H9 (cell line): ENCODE results near the gene API5. TPM values are rescaled to one million over a fixed set of nuclear protein-coding genes. Genes with fewer than 3 reads are reported as not detected.

Experiments used
- DNase-seq: peaks from one replicate; pipeline ENCODE4 v3.0.0-alpha.2; 2017
- H2AFZ ChIP-seq: one replicate; pipeline ENCODE4 v1.6.1; 2013; ENCODE audit warnings: mild to moderate bottlenecking, low read length, control low read depth, moderate library complexity
- H2AK5ac ChIP-seq: 2 replicates; pipeline ENCODE4 v1.6.1; 2013; ENCODE audit warnings: low read length, control low read depth, mixed read lengths; ENCODE audit not compliant: insufficient read length
- H2BK120ac ChIP-seq: one replicate; pipeline ENCODE4 v1.6.1; 2013; ENCODE audit warnings: low read depth, mild to moderate bottlenecking, low read length, control low read depth, inconsistent platforms; ENCODE audit not compliant: poor library complexity, severe bottlenecking
- H2BK12ac ChIP-seq: 2 replicates; pipeline ENCODE4 v1.6.1; 2013; ENCODE audit warnings: low read length, control low read depth, mixed read lengths, low read depth; ENCODE audit not compliant: insufficient read length
- H2BK15ac ChIP-seq: 2 replicates; pipeline ENCODE4 v1.6.1; 2013; ENCODE audit warnings: low read depth, low read length, control low read depth
- H2BK20ac ChIP-seq: one replicate; pipeline ENCODE4 v1.6.1; 2013; ENCODE audit warnings: low read depth, mild to moderate bottlenecking, low read length, control low read depth, inconsistent platforms; ENCODE audit not compliant: poor library complexity, severe bottlenecking
- H2BK5ac ChIP-seq: 2 replicates; pipeline ENCODE4 v1.6.1; 2013; ENCODE audit warnings: low read length, control low read depth, mixed read lengths; ENCODE audit not compliant: insufficient read length
- H3K14ac ChIP-seq: 2 replicates; pipeline ENCODE4 v1.6.1; 2013; ENCODE audit warnings: low read length, control low read depth; ENCODE audit not compliant: insufficient read depth
- H3K18ac ChIP-seq: 2 replicates; pipeline ENCODE4 v1.6.1; 2013; ENCODE audit warnings: low read depth, mild to moderate bottlenecking, mixed read lengths, low read length, control low read depth; ENCODE audit not compliant: insufficient read length
- H3K23ac ChIP-seq: 2 replicates; pipeline ENCODE4 v1.6.1; 2013; ENCODE audit warnings: low read length, control low read depth, mixed read lengths, low read depth; ENCODE audit not compliant: insufficient read length
- H3K23me2 ChIP-seq: 2 replicates; pipeline ENCODE4 v1.6.1; 2013; ENCODE audit warnings: low read depth, mild to moderate bottlenecking, mixed read lengths, low read length, control low read depth; ENCODE audit not compliant: insufficient read length, poor library complexity, severe bottlenecking
- H3K27ac ChIP-seq: 2 replicates; pipeline ENCODE4 v1.5.1; 2013; ENCODE audit warnings: low read length, control low read depth, mixed read lengths, low read depth; ENCODE audit not compliant: insufficient read length
- H3K27me3 ChIP-seq: 2 replicates; pipeline ENCODE4 v1.6.1; 2013; ENCODE audit warnings: low read length, control low read depth, inconsistent platforms; ENCODE audit not compliant: insufficient read depth
- H3K4ac ChIP-seq: 2 replicates; pipeline ENCODE4 v1.6.1; 2013; ENCODE audit warnings: low read depth, mild to moderate bottlenecking, control low read depth, inconsistent platforms, low read length, moderate library complexity
- H3K4me1 ChIP-seq: 2 replicates; pipeline ENCODE4 v1.6.1; 2013; ENCODE audit warnings: low read length, control low read depth, inconsistent platforms; ENCODE audit not compliant: insufficient read depth
- H3K4me2 ChIP-seq: 2 replicates; pipeline ENCODE4 v1.6.1; 2013; ENCODE audit warnings: low read length, control low read depth, mixed read lengths; ENCODE audit not compliant: insufficient read length, insufficient read depth
- H3K56ac ChIP-seq: 2 replicates; pipeline ENCODE4 v1.6.1; 2013; ENCODE audit warnings: low read depth, mild to moderate bottlenecking, mixed read lengths, low read length, control low read depth; ENCODE audit not compliant: insufficient read length
- H3K79me1 ChIP-seq: 2 replicates; pipeline ENCODE4 v1.6.1; 2013; ENCODE audit warnings: low read depth, mild to moderate bottlenecking, moderate library complexity, low read length, control low read depth, inconsistent platforms; ENCODE audit not compliant: insufficient read depth, poor library complexity, severe bottlenecking
- H3K79me2 ChIP-seq: 2 replicates; pipeline ENCODE4 v1.6.1; 2013; ENCODE audit warnings: low read length, control low read depth, inconsistent platforms; ENCODE audit not compliant: insufficient read depth
- H3K9ac ChIP-seq: 2 replicates; pipeline ENCODE4 v1.6.1; 2013; ENCODE audit warnings: low read length, control low read depth, mixed read lengths; ENCODE audit not compliant: insufficient read length; ENCODE audit errors: extremely low read depth
- H3K9me3 ChIP-seq: one replicate; pipeline ENCODE4 v1.6.1; 2013; ENCODE audit warnings: low read depth, low read length, inconsistent platforms; ENCODE audit not compliant: control insufficient read depth
- H3T11ph ChIP-seq: one replicate; pipeline ENCODE4 v1.6.1; 2013; ENCODE audit warnings: mild to moderate bottlenecking, low read length, control low read depth, inconsistent platforms
- H4K20me1 ChIP-seq: one replicate; pipeline ENCODE4 v1.6.1; 2013; ENCODE audit not compliant: control insufficient read depth, insufficient read length, insufficient read depth
- H4K5ac ChIP-seq: 2 replicates; pipeline ENCODE4 v1.6.1; 2013; ENCODE audit warnings: low read depth, mild to moderate bottlenecking, mixed read lengths, low read length, control low read depth; ENCODE audit not compliant: insufficient read length
- H4K8ac ChIP-seq: replicated peaks from 2 replicates; pipeline ENCODE4 v1.6.1; 2013; ENCODE audit warnings: low read length, control low read depth, mixed read lengths, low read depth; ENCODE audit not compliant: insufficient read length
- H4K91ac ChIP-seq: 2 replicates; pipeline ENCODE4 v1.6.1; 2013; ENCODE audit warnings: low read depth, mild to moderate bottlenecking, moderate library complexity, mixed read lengths, low read length, control low read depth; ENCODE audit not compliant: insufficient read length
- H3K27ac Mint-ChIP-seq, 3 experiments: 2 replicates in 2 of 3; 3 replicates in 1 of 3; pipeline ENCODE4 v1.8.0; 2020 to 2021; ENCODE audit warnings: mixed read lengths in 3 of 3, mild to moderate bottlenecking in 1 of 3, moderate library complexity in 1 of 3
- H3K27me3 Mint-ChIP-seq: 2 replicates; pipeline ENCODE4 v1.8.0; 2021; ENCODE audit warnings: low read depth, mild to moderate bottlenecking, moderate library complexity, mixed read lengths
- H3K36me3 Mint-ChIP-seq, 3 experiments: 2 replicates in 2 of 3; 3 replicates in 1 of 3; pipeline ENCODE4 v1.8.0; 2020 to 2021; ENCODE audit warnings: low read depth in 3 of 3, mixed read lengths in 3 of 3; ENCODE audit not compliant: insufficient read depth in 1 of 3
- H3K4me1 Mint-ChIP-seq, 2 experiments: 2 replicates each; pipeline ENCODE4 v1.8.0; 2020; ENCODE audit warnings: mixed read lengths in 2 of 2
- H3K4me3 Mint-ChIP-seq, 2 experiments: 2 replicates in 1 of 2; 3 replicates in 1 of 2; pipeline ENCODE4 v1.8.0; 2020 to 2021; ENCODE audit warnings: mild to moderate bottlenecking in 2 of 2, mixed read lengths in 2 of 2, moderate library complexity in 1 of 2
- H3K9me3 Mint-ChIP-seq, 2 experiments: 2 replicates in 1 of 2; 3 replicates in 1 of 2; pipeline ENCODE4 v1.8.0; 2020; ENCODE audit warnings: mild to moderate bottlenecking in 2 of 2, mixed read lengths in 2 of 2, moderate library complexity in 1 of 2
- WGBS: extraction: QIAGEN DNeasy Blood & Tissue Kit; methylation state at CpG from one replicate; pipeline ENCODE4 v1.1.7; 2013; ENCODE audit warnings: missing lambda C conversion rate, low lambda C conversion rate, mixed read lengths; ENCODE audit not compliant: insufficient read length; ENCODE audit errors: extremely low coverage; 5-methylcytosine and 5-hydroxymethylcytosine counted together
- total RNA-seq: library from RNA; stranded (reverse); gene quantifications from 2 replicates; pipeline ENCODE4 v1.2.1, GENCODE V29; 2021
- TF ChIP-seq, protein P1 (sequence below): fragments of 200-600 bp; sonication (generic); conservative IDR thresholded peaks from 3 replicates; pipeline ENCODE4 v1.8.0; 2021; ENCODE audit warnings: antibody characterized with exemption, mild to moderate bottlenecking

The API5 gene
- total RNA-seq, 1 experiment from 2014 or later = 147 TPM

DNA sequence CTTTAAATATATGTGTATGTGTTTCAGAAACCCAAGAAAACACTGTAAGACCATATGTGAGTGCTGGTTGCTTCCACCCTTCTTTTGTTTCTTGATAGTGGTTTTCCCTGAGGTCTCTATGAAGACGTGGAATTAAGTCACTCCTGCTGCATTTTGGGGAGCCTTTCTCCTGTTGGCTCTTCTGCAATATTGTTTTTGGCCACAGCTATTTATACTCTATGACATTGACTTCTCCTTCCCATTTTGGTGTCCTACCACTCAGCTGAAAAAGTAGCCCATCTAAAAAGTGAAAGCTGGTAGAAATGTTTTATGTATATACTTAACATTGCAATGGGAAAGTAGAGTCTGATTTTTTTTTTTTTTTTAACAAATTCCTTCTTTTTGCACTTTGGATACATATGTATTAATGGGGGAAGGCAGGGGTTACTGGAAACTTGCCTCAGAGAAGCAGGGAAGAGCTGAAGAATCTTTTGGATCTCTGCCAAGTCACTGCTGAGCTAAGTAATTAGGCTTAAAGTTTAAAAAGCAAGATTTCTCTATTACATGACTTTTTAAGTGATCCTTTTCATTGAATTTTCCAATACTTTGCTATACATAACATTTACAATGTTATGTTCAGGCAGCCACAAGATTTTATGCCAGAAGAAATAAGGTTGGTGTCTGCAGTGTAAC lies 48.7 kb downstream of the API5 start:
- H3K4me1 Mint-ChIP-seq = peaks cover 25 to 26% of the 10 kb centered on the region in 2 experiments
- Histone ChIP-seq H3K14ac (no peak overlapping the region), H3K4ac (no peak overlapping the region), H3K4me2 (peak overlapping the region; percentile 88), H3K23me2 (peaks cover 4% of the 10 kb centered on the region), H2BK20ac (no peak overlapping the region), H2BK12ac (no peak overlapping the region), H3K4me1 (peaks cover 4% of the 10 kb centered on the region), H4K8ac (no peak overlapping the region), H4K91ac (no peak overlapping the region), H4K5ac (no peak overlapping the region), H3K27ac (no peak overlapping the region), H3K9me3 (no peaks in the 10 kb centered on the region), H3K27me3 (no peaks in the 10 kb centered on the region), H2AFZ (no peak overlapping the region), H2BK15ac (no peak overlapping the region), H3K9ac (no peak overlapping the region), H2AK5ac (no peak overlapping the region), H2BK5ac (no peak overlapping the region), H3K79me2 (peaks cover 36% of the 10 kb centered on the region; the same call in 1 of the 2 replicates), H3K79me1 (no peaks in the 10 kb centered on the region), H3K56ac (no peak overlapping the region), H3T11ph (no peak overlapping the region), H3K18ac (no peak overlapping the region), H2BK120ac (no peak overlapping the region), H4K20me1 (no peaks in the 10 kb centered on the region), H3K23ac (no peak overlapping the region)
- WGBS = no CpG with 5 or more reads among the region's 1 CpG
- peak overlapping the region; percentile 93 to 98 for H3K4me3 Mint-ChIP-seq
- peaks cover 2% of the 10 kb centered on the region for H3K27me3 Mint-ChIP-seq
- no peaks in the 10 kb centered on the region for H3K9me3 Mint-ChIP-seq
- DNase-seq = no peak
- H3K36me3 Mint-ChIP-seq = peaks cover 4 to 13% (median 9%) of the 10 kb centered on the region in 3 experiments
- TF ChIP-seq, protein P1, sequence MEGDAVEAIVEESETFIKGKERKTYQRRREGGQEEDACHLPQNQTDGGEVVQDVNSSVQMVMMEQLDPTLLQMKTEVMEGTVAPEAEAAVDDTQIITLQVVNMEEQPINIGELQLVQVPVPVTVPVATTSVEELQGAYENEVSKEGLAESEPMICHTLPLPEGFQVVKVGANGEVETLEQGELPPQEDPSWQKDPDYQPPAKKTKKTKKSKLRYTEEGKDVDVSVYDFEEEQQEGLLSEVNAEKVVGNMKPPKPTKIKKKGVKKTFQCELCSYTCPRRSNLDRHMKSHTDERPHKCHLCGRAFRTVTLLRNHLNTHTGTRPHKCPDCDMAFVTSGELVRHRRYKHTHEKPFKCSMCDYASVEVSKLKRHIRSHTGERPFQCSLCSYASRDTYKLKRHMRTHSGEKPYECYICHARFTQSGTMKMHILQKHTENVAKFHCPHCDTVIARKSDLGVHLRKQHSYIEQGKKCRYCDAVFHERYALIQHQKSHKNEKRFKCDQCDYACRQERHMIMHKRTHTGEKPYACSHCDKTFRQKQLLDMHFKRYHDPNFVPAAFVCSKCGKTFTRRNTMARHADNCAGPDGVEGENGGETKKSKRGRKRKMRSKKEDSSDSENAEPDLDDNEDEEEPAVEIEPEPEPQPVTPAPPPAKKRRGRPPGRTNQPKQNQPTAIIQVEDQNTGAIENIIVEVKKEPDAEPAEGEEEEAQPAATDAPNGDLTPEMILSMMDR = no peak
- 0 out of 7 replicates have a peak overlapping the region, but pooled peaks of 1 of the 3 experiments have one; percentile 53 for H3K27ac Mint-ChIP-seq
